GM18867 (cell line): Measurements from ENCODE around the gene PAFAH2.
"Not testable (repeated sequence)": the region's sequence is repeated elsewhere in the genome, so short reads cannot be mapped to it uniquely, and the experiment has no call there.

ENCODE experiments used
- ATAC-seq: cut with Tn5 transposase; IDR thresholded peaks from one replicate; pipeline ENCODE4 v1.9.1; 2021; ENCODE audit warnings: mild to moderate bottlenecking, moderate library complexity; ENCODE audit not compliant: unreplicated experiment

Gene PAFAH2

DNA sequence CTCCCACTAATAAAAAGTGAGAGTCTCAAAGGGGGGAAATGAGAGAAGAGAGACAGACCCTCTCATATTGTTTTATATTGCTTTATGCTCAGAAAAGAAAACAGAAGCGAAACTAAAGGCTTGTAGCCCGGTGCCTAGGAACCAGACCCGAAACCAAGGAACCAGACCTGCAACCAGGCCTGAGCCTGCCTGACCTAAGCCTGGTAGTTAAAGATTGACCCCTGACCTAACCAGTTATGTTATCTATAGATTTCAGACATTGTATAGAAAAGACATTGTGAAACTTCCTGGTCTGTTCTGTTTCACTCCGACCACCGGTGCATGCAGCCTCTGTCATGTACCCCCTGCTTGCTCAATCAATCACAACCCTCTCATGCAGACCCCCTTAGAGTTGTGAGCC is 54.4 kb downstream of the PAFAH2 start:
- ATAC-seq, result not testable (repeated sequence)

DNA sequence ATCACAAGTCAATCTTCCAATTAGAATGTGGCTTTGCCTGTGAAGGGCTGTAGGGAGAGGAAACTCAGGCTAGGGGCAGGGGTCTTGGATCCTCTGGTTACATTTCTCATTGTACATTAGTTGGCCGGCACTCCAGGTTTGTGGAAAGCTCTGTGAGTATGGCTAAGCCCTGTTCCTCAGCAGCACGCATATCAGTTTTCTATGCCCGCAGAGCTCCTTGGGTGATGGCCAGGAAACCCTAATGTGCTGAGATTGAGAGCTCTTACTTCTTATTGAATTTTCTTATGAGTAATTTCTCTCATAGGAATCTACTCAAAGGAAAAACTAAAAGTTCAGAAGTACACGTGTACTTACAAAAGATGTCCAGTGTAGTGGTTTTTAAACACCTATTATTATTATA is 60.9 kb downstream of the PAFAH2 start:
- no peak for ATAC-seq

DNA sequence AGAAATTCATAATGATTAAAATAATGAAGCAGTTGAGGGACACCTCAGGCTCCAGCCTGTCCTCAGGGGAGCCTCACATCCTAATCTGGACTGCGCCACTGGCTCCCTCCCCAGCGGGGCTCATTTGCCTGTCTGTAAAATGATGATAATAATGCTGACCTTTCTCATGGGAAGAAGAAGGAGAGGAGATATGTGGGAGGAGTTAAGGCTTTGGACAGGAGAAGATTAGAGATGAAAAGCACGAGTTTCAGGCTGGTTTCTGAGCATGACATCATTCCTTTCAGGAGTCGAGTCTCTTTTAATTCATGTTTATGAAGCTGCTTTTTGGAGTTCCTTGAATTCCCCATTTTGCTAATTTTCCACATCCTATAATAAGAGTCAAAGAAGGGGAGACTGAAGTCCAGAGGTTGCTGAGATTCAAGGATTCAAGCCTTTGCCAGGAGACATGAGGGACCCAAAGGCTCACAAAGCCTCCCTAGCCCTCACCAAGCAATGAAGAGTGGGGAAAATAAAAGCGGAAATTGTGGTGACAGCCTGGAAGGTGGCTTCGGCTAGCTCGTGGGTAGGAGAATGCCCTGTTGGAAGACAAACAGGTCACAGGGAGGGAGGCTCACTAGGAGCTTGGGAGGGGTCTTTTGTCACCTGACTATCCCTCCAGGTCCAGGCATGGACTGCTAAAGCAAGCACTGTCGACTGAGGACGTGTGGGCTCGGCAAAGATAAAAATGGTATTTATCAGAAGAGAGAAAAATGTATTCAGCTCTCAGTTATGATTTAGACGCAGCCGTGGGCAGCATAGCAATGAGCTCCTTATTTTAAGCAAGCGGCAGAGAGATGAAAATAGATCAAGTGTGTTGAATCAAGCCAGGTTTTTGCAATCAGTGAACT is 64.1 kb downstream of the PAFAH2 start:
- ATAC-seq, result no peak

DNA sequence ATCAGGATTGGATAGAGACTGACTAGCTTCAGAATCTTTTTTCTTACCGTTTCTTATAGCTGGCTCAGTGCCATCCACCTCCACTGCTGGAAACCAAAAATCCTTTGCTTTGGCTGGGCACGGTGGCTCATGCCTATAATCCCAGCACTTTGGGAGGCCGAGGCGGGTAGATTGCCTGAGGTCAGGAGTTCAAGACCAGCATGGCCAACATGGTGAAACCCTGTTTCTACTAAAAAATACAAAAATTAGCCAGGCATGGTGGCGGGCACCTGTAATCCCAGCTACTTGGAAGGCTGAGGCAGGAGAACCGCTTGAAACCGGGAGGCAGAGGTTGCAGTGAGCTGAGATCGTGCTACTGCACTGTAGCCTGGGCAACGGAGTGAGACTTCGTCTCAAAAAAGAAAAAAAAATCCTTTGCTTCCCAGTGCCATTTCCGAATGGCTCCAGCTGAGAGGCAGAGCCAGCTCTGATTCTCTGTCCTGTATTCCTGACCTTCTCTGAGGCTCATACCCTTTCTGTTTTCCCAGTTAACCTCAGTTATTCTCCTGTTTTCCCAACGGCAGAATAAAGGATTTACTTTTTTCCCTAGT is 65.0 kb downstream of the PAFAH2 start:
- not testable (repeated sequence) for ATAC-seq

DNA sequence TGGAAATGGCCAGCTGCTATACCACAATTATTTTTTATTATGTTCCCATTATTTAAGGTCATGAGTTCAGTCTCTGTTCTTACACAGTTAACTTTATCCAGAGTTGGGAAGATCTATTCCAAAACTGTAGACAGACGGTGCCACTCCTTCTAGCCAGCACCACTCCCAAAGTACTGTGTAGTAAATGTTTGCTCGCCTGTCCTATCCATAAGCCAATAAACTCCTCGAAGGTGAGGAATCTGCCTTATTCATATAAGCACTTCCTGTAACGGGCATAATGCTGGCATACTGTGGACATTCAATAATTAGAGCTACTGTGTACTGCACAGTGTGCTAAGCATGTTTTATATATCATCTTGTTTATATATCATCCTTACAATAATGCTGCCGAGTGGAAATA is 65.5 kb downstream of the PAFAH2 start:
- ATAC-seq, result no peak

DNA sequence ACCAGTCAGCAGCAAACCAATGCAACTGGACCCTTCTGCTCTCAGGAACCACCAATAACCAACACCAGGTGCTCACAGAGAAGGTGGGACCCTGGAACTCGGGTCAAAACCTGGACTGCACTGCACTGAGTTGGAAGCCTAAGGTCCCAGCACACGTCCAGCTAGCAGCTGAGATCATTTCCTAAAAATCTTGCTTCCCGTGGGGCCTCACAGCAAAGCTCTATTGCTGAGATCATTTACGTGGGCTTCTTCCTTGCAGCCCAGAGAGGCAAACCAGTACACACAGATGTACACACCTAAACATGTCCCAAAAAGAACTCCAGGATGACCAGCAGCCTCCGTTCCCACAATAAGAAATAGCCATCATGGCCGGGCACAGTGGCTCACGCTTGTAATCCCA is 68.8 kb downstream of the PAFAH2 start:
- ATAC-seq, result no peak

DNA sequence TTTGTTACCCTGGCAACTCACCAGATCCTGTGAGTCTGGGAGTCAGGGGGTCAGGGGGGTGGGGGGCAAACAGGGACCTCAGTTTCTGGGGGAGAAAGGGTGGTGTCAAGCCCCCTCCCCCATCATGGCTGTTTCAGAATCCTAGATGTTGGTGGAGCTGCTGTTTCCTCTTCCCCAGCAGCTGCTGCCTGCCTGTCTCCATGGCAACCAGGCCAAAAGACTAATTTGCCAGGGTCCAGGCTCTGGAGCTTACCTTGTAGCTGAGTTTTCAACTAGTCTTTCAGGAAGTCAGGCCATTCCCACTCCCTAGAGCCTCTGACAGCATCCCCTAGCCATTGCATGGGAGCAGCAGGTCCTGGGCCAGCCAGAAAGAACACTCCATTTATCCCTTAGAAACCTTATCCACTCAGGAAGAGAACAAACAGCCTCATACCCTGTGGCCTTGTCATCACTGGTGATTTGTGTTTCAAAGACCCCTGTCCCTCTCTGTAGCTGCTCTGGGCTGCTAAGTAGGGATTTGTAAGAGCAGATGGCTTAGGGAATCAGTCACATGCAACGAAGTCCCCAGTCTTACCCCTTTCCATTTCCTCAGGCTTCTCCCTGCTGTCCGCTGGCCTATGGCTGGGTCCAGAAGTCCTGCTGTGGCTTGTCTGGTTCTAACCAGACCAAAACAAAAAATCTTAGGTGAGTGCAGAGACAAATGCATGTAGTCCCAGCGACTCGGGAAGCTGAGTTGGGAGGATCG is 70.2 kb downstream of the PAFAH2 start:
- ATAC-seq, result no peak

DNA sequence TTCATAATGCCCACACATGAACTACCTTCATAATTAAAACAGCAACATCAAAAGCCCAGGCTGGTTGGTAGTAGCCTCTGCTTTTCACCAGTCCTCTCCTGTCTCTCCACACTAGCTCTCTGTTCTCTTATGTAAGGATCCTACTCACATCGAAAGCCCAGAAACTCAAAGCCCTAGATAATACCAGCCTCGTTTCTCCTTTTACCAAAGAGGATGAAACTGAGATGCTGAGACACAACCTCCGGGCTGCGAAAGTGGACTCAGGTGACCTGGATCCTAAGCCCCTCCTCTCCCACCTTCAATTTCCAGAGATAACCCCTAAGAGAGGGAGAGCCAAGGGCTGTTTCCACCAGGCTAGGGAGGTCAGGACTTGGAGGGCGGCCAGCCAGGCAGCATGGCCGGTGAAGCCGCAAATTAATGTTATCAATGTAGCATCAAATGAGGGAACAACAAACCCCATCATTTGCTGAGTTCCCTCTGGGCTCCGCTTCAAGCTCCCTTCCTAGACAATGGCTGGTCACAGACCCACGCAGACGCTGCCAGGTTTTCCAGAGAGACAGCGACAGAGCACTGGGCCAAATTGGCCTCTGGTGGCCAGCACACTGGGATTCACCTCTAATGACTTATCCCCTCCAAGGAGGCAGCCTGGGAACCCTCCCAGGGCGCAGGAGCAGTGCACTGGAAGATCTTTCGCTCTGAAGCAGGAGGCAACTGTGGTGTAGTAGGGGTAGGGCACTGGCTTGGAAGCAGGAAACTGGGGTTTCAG is 70.9 kb downstream of the PAFAH2 start:
- ATAC-seq, result no peak

DNA sequence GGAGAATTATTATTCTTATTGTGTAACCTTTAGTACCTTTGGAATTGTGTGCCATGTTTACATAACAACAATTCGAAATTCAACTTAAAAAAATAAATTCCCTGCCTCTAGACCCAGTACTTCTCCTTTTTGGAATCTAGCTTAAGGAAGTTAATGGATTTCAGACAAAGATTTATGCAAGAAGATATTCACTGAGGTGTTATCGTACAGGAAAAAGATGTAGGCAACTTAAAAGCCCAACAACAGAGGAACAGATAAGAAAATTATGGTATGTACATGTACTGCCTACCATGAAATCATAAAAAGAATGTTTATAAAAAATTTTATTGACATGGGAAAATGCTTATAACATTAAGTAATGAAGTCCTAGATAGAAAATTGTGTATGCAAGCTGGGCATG is 73.4 kb downstream of the PAFAH2 start:
- ATAC-seq, result no peak

DNA sequence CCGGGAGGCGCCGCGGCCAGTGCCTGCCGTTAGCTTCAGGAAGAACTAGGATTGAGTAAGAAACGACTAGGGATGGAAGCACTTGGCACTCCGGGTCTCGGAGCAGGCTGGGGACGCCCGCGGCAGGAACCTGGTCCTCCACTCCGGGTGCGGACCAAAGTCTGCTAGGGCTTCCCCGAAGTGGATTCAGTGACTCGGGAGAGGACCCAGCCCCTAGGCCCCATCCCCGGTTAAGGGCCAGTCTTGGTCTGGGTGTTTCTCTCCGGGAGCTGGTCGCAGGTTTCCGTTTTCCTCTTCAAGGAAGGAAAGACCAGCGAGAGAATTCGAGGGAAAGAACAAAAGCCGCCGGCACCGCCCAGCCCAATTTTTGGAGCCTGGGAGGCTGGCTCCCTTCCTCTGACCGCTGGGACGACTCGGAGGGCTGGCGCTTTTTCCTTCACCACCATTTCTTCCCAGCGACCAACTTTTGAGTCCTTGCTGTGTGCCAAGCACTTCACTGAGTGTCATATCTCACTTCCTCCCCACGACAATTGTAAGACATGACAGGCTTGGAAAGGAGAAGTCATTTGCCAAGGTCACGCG is 74.8 kb downstream of the PAFAH2 start:
- no peak for ATAC-seq

DNA sequence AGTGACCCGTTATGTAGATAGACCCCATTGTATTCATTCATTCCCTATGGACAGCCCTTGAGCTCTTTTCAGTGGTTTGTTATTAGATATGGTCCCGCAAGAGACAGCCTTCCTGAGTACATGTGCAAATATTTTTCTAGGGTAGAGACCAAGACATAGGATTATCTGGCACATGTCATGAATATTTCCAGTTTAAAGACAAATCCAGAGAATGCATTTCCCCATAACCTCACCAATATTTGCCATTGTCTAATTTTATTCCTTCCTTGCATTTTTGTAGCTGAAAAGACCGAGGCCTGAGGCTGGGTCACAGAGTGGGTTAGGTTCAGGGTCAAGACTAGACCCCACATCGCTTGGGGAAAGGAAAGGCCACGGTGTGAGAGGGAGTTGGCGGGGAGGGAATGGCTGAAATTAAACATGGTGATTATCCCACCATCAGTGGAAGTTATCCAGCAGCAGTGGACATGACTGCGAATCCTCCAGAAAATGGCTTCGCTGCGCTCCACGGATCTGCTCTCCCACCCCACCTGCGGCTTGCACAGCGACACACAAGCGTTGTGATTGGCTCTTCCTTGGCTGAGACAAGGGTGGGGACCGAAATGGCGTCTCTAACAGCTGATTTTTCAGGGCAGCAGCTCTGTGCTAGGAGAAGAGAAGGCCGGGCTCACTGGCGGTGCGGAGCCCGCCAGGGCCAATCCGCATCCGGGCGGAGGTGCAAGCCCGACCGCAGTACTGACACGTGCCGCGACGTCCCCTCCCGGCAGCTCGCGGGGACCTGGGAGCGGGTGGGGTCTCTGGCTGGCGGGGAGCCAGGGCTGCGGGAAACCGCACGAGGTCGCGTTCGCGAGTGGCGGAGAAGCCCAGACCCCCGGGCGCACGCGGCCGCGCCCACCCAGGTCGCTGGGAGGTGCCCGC is 75.5 kb downstream of the PAFAH2 start:
- no peak for ATAC-seq

DNA sequence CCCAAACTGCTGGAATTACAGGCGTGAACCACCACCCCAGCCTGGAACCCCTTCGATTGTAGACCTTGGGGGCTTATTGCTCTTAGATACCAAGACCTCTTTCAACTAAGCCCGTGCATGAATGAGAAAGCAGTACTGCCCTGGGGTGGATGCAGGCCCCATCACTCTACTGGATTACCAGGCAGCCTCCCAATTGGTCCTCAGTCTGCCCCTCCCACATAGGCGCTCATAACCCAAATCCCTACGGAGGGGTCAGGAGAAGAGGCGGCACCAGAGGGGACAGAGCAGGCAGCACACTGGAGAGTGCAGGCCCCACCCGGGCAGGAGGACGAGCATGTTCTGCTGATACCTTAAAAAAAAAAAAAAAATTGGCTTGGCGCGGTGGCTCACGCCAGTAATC is 79.2 kb downstream of the PAFAH2 start:
- no peak for ATAC-seq

DNA sequence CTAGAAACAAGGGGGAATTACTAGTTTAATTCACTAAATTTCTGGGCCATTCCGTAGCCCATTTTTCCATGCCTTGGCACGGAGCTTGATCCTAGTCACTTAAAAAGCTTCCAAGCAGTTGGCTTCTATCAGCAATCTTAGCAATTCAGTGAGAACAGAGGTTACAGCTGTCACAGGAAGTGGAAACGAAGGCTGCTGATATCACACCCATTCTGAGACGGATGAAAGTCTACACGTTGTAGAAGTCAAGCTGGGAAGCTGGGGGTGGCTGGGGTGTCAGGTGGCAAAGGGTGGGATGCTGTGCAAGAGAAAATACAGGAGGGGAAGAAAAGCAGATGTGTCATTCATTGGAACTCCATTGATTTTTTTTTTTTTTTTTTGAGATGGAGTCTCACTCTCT is 79.9 kb downstream of the PAFAH2 start:
- ATAC-seq, result no peak

DNA sequence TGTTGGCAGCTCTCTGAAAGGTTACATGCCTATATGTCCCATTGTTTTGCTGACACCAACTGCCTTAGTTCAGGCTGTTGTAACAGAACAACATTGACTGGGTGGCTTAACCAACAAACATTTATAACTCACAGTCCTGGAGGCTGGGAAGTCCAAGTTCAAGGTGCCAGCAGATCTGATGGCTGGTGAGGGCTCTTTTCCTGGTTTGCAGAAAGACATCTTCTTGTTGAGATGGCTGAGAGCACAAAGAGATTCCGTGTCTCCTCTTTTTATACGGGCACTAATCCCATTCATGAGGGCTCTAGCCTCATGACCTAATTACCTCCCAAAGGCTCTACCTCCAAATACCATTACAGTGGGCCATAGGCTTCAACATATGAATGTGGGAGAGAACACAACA is 81.4 kb downstream of the PAFAH2 start:
- no peak for ATAC-seq

DNA sequence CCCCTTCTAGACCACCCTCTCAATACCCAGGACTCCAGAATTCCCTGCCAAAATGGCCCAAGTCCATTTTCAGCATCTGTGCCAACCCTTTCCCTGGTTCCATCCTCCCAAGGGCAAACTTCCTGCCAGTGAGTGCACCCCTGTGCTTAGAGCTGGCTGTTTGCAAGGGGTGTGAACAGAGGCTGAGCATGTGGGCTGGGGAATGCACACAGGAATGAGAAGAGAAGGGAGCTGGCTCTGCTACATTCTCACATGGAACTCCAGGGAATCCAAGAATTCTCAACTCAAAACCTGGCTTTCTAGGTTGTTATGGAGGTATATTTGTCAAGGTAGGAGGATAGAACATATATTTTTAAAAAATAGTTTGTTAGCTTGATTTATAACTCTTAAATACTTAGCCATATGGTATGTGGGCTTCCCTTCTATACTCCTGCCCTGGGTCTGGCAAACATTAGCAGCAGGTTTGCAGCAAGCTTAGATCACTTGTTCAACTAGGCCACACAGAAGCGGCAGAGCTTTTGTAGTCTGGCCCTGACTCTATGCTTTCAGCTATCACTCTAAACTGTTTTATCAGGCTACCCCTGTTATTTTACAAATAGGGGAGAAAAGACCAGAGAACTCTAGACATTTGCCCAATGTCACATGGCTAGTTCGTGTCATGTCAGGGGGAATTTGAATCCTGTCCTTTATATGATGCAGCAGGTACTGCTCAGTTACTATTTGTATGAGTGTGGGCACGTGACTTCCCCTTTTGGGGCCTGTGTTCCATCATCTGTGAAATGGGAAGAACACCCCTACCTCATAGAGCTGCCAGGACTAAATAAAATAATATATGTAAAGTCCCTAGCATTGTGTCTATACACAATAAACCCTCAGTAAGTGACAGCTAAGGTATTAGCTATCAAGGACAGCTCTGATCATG is 83.5 kb downstream of the PAFAH2 start:
- ATAC-seq, result no peak

DNA sequence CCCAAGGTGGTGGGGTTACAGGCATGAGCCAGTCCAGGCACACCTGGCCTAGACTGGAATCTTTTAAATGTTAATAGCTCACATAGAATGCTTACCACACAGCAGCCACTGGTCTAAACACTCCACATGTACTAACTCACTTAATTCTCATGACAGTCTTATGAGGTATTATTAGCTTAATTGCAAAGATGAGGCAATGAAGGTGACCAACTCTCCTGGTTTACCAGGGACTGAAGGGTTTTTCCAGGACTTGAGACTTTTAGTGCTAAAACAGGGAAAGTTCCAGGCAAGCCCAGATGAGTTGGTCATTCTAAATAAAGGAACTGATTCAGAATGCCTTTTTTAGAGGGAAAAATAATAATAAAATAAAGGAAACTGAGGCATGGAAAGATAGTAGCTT is 84.7 kb downstream of the PAFAH2 start:
- no peak for ATAC-seq

DNA sequence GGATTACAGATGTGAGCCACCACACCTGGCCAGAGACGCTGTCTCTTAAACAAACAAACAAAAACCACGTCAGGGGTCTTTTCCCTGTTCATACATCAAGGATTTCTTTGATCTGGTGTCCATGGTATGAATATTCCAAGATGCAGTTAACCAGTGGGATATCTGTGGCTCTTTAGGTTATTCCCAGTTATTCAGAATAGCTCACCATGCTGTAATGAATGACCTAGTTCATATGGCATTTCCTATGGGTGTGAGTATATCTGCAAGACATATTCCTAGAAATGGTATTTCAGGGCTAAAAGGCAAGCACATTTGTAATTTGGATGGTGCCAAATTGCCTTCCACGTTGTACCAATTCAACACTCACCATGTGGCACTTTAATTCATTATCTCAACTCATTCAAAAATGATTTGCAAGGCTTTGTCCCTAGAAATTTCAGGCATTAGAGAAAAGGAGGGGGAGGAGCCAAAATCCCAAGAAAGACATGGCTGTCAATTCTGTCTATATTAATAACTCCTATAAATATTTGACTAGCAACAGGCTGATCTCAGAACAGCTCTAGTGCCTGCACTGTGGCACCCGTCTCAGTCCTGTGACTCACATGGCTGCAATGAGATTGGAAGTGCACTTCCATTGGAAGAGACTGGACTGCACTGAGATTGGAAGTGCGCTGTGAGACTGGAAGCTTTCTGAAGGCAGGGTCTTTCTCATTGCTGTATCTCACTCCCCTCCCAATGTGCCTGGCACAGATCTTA is 85.6 kb downstream of the PAFAH2 start:
- ATAC-seq, result no peak

DNA sequence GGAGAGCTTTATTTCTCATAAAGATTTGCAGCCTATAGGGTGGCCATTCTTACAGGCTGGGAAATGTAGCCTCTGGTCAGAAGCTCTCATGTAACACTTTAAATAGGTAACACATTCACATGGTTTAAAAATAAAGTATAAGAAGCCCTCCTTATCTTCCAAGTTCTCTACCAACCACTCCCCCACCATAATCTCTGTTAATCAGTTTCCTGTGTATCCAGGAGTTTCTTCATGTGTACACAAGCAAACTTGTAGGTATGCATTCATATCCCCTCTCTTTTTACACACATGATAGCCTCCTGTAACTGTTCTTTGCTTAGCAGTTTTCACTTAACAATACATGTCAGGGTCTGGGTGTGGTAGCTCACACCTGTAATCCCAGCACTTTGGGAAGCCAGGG is 86.7 kb downstream of the PAFAH2 start:
- ATAC-seq, result no peak
